Sigmoid colon (tissue), 7 donors: ENCODE data around the gene POU2F2. TPM values are rescaled to one million over a fixed set of nuclear protein-coding genes. Genes with fewer than 3 reads are reported as not detected.

ENCODE experiments used
- DNase-seq: peaks from one replicate; pipeline ENCODE4 v3.0.0-alpha.2; 2019
- H3K27ac ChIP-seq, 4 donors: fragments of 200-600 bp; sonication (generic); one replicate each; pipeline ENCODE4 v1.5.1; 2016 to 2019; ENCODE audit warnings: mild to moderate bottlenecking in 1 of 4
- H3K27me3 ChIP-seq, 3 donors: fragments of 200-600 bp; sonication (generic); one replicate each; pipeline ENCODE4 v1.5.1; 2019; ENCODE audit warnings: mild to moderate bottlenecking in 1 of 3
- H3K36me3 ChIP-seq, 4 donors: fragments of 200-600 bp; sonication (generic); one replicate each; pipeline ENCODE4 v1.5.1; 2016 to 2019
- H3K4me1 ChIP-seq, 4 donors: fragments of 200-600 bp; sonication (generic); one replicate each; pipeline ENCODE4 v1.5.1; 2017 to 2019
- H3K4me3 ChIP-seq, 4 donors: fragments of 200-600 bp; sonication (generic); one replicate each; pipeline ENCODE4 v1.5.1; 2017 to 2019; ENCODE audit warnings: mild to moderate bottlenecking in 2 of 4, moderate library complexity in 1 of 4
- H3K9me3 ChIP-seq, 4 donors: fragments of 200-600 bp in 3 of 4; sonication (generic) in 3 of 4; one replicate each; pipeline versions ENCODE4 v1.5.1 to v1.6.1; 2013 to 2019
- EP300 ChIP-seq, 4 donors: sonication (generic); formaldehyde crosslinking; IDR thresholded peaks; one replicate each; pipeline ENCODE4 v1.6.1; 2017; ENCODE audit warnings: antibody characterized with exemption in 4 of 4
- POLR2A ChIP-seq, 2 donors: fragments of 450-650 bp; IDR thresholded peaks; one replicate each; pipeline ENCODE4 v1.6.1; 2016; ENCODE audit warnings: antibody characterized with exemption in 2 of 2, mild to moderate bottlenecking in 2 of 2, moderate library complexity in 2 of 2
- POLR2AphosphoS5 ChIP-seq, 4 donors: sonication (generic); formaldehyde crosslinking; IDR thresholded peaks; one replicate each; pipeline ENCODE4 v1.6.1; 2017; ENCODE audit warnings: antibody characterized with exemption in 4 of 4
- WGBS, 2 donors: extraction: QIAGEN DNeasy Blood & Tissue Kit; methylation state at CpG; one replicate each; pipeline ENCODE4 v1.1.7; 2013; 5-methylcytosine and 5-hydroxymethylcytosine counted together
- intact Hi-C: fragments of 100-400 bp; cut with DNase I; formaldehyde crosslinking; loops from one replicate; pipeline ENCODE4 v1.15.1; 2023
- polyA plus RNA-seq, 3 donors: library from polyadenylated mRNA; stranded (reverse); fragments of 200-250 nt; gene quantifications; one replicate each; pipeline ENCODE4 v1.2.3, GENCODE V29; 2013
- total RNA-seq, 4 donors: library from RNA; depleted of rRNA; stranded (reverse); fragments of >200 nt; gene quantifications; one replicate each; pipeline ENCODE4 v1.1.0, GENCODE V29; 2016
- TF ChIP-seq, protein P1 (sequence below), 4 experiments: fragments of 450-650 bp in 3 of 4; fragments of 200-600 bp in 1 of 4; IDR thresholded peaks; one replicate each; pipeline ENCODE4 v1.5.1; 2016 to 2019; ENCODE audit warnings: antibody characterized with exemption in 4 of 4, mild to moderate bottlenecking in 3 of 4, moderate library complexity in 2 of 4
- donor health status: healthy with polysubstance abuse.
- donor health status: Bipolar disorder and iron deficiency.
- donor health status: healthy.

The POU2F2 gene
- total and polyA plus RNA-seq, 7 donors: 0.60 to 19.0 (median 2.5) TPM

GRCh38 chr19:42153672-42154433 is 21.6 kb upstream of the POU2F2 start:
- Histone ChIP-seq H3K4me1 (no peaks in the 10 kb centered on the region), H3K27ac (no peak overlapping the region), H3K4me3 (no peak overlapping the region), H3K9me3 (no peaks in the 10 kb centered on the region), H3K27me3 (peaks cover 5 to 68% (median 41%) of the 10 kb centered on the region in 3 donors), H3K36me3 (no peaks in the 10 kb centered on the region)
- TF ChIP-seq, protein P1, sequence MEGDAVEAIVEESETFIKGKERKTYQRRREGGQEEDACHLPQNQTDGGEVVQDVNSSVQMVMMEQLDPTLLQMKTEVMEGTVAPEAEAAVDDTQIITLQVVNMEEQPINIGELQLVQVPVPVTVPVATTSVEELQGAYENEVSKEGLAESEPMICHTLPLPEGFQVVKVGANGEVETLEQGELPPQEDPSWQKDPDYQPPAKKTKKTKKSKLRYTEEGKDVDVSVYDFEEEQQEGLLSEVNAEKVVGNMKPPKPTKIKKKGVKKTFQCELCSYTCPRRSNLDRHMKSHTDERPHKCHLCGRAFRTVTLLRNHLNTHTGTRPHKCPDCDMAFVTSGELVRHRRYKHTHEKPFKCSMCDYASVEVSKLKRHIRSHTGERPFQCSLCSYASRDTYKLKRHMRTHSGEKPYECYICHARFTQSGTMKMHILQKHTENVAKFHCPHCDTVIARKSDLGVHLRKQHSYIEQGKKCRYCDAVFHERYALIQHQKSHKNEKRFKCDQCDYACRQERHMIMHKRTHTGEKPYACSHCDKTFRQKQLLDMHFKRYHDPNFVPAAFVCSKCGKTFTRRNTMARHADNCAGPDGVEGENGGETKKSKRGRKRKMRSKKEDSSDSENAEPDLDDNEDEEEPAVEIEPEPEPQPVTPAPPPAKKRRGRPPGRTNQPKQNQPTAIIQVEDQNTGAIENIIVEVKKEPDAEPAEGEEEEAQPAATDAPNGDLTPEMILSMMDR (IDR thresholded peaks at IDR 0.05): no peak
- TF ChIP-seq EP300 (IDR thresholded peaks at IDR 0.05): no peak
- TF ChIP-seq POLR2AphosphoS5 (IDR thresholded peaks at IDR 0.05): no peak
- TF ChIP-seq POLR2A (IDR thresholded peaks at IDR 0.05): no peak
- intact Hi-C loops: no loop called here
- no peak for DNase-seq
- WGBS, 2 donors: 43 to 55% methylated on average over 20 of the region's 20 CpGs

- H3K36me3 ChIP-seq: no peaks in the 10 kb centered on the region
- H3K4me3 ChIP-seq: no peak overlapping the region
- intact Hi-C loops: no loop called here
- no peak for TF ChIP-seq EP300 (IDR thresholded peaks at IDR 0.05)
- TF ChIP-seq, protein P1 (IDR thresholded peaks at IDR 0.05): no peak
- no peak for TF ChIP-seq POLR2A (IDR thresholded peaks at IDR 0.05)
- TF ChIP-seq POLR2AphosphoS5 (IDR thresholded peaks at IDR 0.05): no peak
- H3K27ac ChIP-seq: no peak overlapping the region
- H3K9me3 ChIP-seq: no peaks in the 10 kb centered on the region
- WGBS, 2 donors: 89 to 90% methylated on average over 25 of the region's 25 CpGs
- no peak for DNase-seq
- H3K27me3 ChIP-seq: peaks cover 5 to 76% (median 41%) of the 10 kb centered on the region in 3 donors
- H3K4me1 ChIP-seq: no peaks in the 10 kb centered on the region
These were observed 20.8 kb upstream of the POU2F2 start for GRCh38 chr19:42152910-42153671.

GRCh38 chr19:42151782-42152684 is 19.8 kb upstream of the POU2F2 start:
- Histone ChIP-seq H3K9me3 (no peaks in the 10 kb centered on the region), H3K4me3 (no peak overlapping the region), H3K4me1 (no peaks in the 10 kb centered on the region), H3K27me3 (peaks cover 5 to 79% (median 41%) of the 10 kb centered on the region in 3 donors), H3K27ac (no peak overlapping the region), H3K36me3 (no peaks in the 10 kb centered on the region)
- intact Hi-C loops: no loop called here
- 61 to 72% methylated on average over 20 of the region's 20 CpGs for WGBS, 2 donors
- no peak for TF ChIP-seq POLR2A (IDR thresholded peaks at IDR 0.05)
- no peak for TF ChIP-seq POLR2AphosphoS5 (IDR thresholded peaks at IDR 0.05)
- TF ChIP-seq EP300 (IDR thresholded peaks at IDR 0.05): no peak
- TF ChIP-seq, protein P1 (IDR thresholded peaks at IDR 0.05): no peak
- no peak for DNase-seq

- no peak for DNase-seq
- Histone ChIP-seq H3K36me3 (no peaks in the 10 kb centered on the region), H3K4me3 (no peak overlapping the region), H3K9me3 (no peaks in the 10 kb centered on the region), H3K27ac (no peak overlapping the region), H3K27me3 (peaks cover 5 to 79% (median 41%) of the 10 kb centered on the region in 3 donors), H3K4me1 (no peaks in the 10 kb centered on the region)
- intact Hi-C loops: no loop called here
- TF ChIP-seq, protein P1 (IDR thresholded peaks at IDR 0.05): no peak
- TF ChIP-seq POLR2AphosphoS5 (IDR thresholded peaks at IDR 0.05) (no peak), EP300 (IDR thresholded peaks at IDR 0.05) (no peak), POLR2A (IDR thresholded peaks at IDR 0.05) (no peak)
- 27 to 42% methylated on average over 9 of the region's 9 CpGs for WGBS, 2 donors
These were observed 18.7 kb upstream of the POU2F2 start for GRCh38 chr19:42150911-42151361.
